GM23338 (cell line): ENCODE data around the gene RGP1. TPM values are rescaled to one million over a fixed set of nuclear protein-coding genes. Genes with fewer than 3 reads are reported as not detected.

Experiments
- ATAC-seq: fragments of 200-7000 bp; cut with Tn5 transposase; 3 replicates; pipeline ENCODE4 v1.9.1; 2020
- DNase-seq: peaks from one replicate; pipeline ENCODE4 v3.0.0-alpha.2; 2015; ENCODE audit warnings: low spot score
- H2AFZ ChIP-seq: fragments of 200-600 bp; sonication (generic); 2 replicates; pipeline ENCODE4 v1.8.0; 2016; ENCODE audit warnings: antibody characterized with exemption, mild to moderate bottlenecking, moderate library complexity
- H3F3A ChIP-seq: fragments of 200-600 bp; sonication (generic); replicated peaks from 2 replicates; pipeline ENCODE4 v1.8.0; 2017; ENCODE audit warnings: antibody characterized with exemption, mixed run types, low read depth
- H3K27ac ChIP-seq: fragments of 200-600 bp; sonication (generic); 2 replicates; pipeline ENCODE4 v1.6.1; 2016; ENCODE audit warnings: low read depth
- H3K27me3 ChIP-seq: fragments of 200-600 bp; sonication (generic); 2 replicates; pipeline ENCODE4 v1.8.0; 2016; ENCODE audit warnings: mild to moderate bottlenecking, mixed run types, moderate library complexity; ENCODE audit not compliant: insufficient read depth
- H3K36me3 ChIP-seq: fragments of 200-600 bp; sonication (generic); 2 replicates; pipeline ENCODE4 v1.8.0; 2016; ENCODE audit warnings: mild to moderate bottlenecking; ENCODE audit not compliant: insufficient read depth
- H3K4me1 ChIP-seq: fragments of 200-600 bp; sonication (generic); 2 replicates; pipeline ENCODE4 v1.8.0; 2016; ENCODE audit warnings: mild to moderate bottlenecking, moderate library complexity; ENCODE audit not compliant: insufficient read depth
- H3K4me2 ChIP-seq: fragments of 200-600 bp; sonication (generic); 2 replicates; pipeline ENCODE4 v1.7.1; 2017; ENCODE audit warnings: mixed run types
- H3K4me3 ChIP-seq: fragments of 200-600 bp; sonication (generic); 2 replicates; pipeline ENCODE4 v1.6.1; 2016; ENCODE audit warnings: mixed run types
- H3K79me2 ChIP-seq: fragments of 200-600 bp; sonication (generic); replicated peaks from 2 replicates; pipeline ENCODE4 v1.8.0; 2017; ENCODE audit warnings: mild to moderate bottlenecking; ENCODE audit not compliant: insufficient read depth
- H3K9me2 ChIP-seq: fragments of 200-600 bp; sonication (generic); 2 replicates; pipeline ENCODE4 v1.8.0; 2017; ENCODE audit not compliant: insufficient read depth
- H4K20me1 ChIP-seq: fragments of 200-600 bp; sonication (generic); replicated peaks from 2 replicates; pipeline ENCODE4 v1.8.0; 2017; ENCODE audit warnings: mild to moderate bottlenecking; ENCODE audit not compliant: insufficient read depth
- H3K27ac Mint-ChIP-seq: 2 replicates; pipeline ENCODE4 v1.8.0; 2020; ENCODE audit warnings: inconsistent platforms, mild to moderate bottlenecking, moderate library complexity, mixed read lengths
- H3K27me3 Mint-ChIP-seq: 3 replicates; pipeline ENCODE4 v1.8.0; 2022; ENCODE audit warnings: low read depth, mild to moderate bottlenecking, moderate library complexity, mixed read lengths, inconsistent platforms; ENCODE audit not compliant: insufficient read depth, poor library complexity
- H3K36me3 Mint-ChIP-seq: 3 replicates; pipeline ENCODE4 v1.8.0; 2021; ENCODE audit warnings: low read depth, mild to moderate bottlenecking, inconsistent platforms, moderate library complexity, mixed read lengths
- H3K4me1 Mint-ChIP-seq: 3 replicates; pipeline ENCODE4 v1.8.0; 2020; ENCODE audit warnings: mild to moderate bottlenecking, inconsistent platforms, mixed read lengths
- H3K4me3 Mint-ChIP-seq: 3 replicates; pipeline ENCODE4 v1.8.0; 2021; ENCODE audit warnings: moderate library complexity, mild to moderate bottlenecking, inconsistent platforms, mixed read lengths
- H3K9me3 Mint-ChIP-seq: 3 replicates; pipeline ENCODE4 v1.8.0; 2020; ENCODE audit warnings: moderate library complexity, mild to moderate bottlenecking, inconsistent platforms, mixed read lengths
- CREB1 ChIP-seq: fragments of 250-450 bp; sonication (Bioruptor Pico); IDR thresholded peaks from 2 replicates; pipeline ENCODE4 v1.5.0; 2020; ENCODE audit warnings: low read depth, mild to moderate bottlenecking, moderate library complexity
- EZH2 ChIP-seq: fragments of 200-600 bp; sonication (generic); IDR thresholded peaks from one replicate; pipeline ENCODE4 v1.8.0; 2017; ENCODE audit warnings: antibody characterized with exemption, mild to moderate bottlenecking, low read depth; ENCODE audit not compliant: unreplicated experiment
- EZH2phosphoT487 ChIP-seq: fragments of 200-600 bp; sonication (generic); IDR thresholded peaks from one replicate; pipeline ENCODE4 v1.8.1; 2018; ENCODE audit warnings: antibody characterized with exemption; ENCODE audit not compliant: unreplicated experiment
- JUNB ChIP-seq: IDR thresholded peaks from one replicate; pipeline ENCODE4 v1.6.1; 2016; ENCODE audit warnings: antibody characterized with exemption; ENCODE audit not compliant: unreplicated experiment
- NANOG ChIP-seq: IDR thresholded peaks from 2 replicates; pipeline ENCODE4 v1.6.1; 2016; ENCODE audit warnings: antibody characterized with exemption, borderline replicate concordance
- POLR2AphosphoS5 ChIP-seq: IDR thresholded peaks from 2 replicates; pipeline ENCODE4 v1.6.1; 2016; ENCODE audit warnings: antibody characterized with exemption, low read depth
- REST ChIP-seq: IDR thresholded peaks from one replicate; pipeline ENCODE4 v1.6.1; 2018; ENCODE audit warnings: antibody characterized with exemption; ENCODE audit not compliant: unreplicated experiment
- STAT1 ChIP-seq: IDR thresholded peaks from one replicate; pipeline ENCODE4 v1.6.1; 2016; ENCODE audit warnings: antibody characterized with exemption; ENCODE audit not compliant: unreplicated experiment
- ZNF114 ChIP-seq: fragments of 250-450 bp; sonication (Bioruptor Pico); IDR thresholded peaks from 2 replicates; pipeline ENCODE4 v1.5.0; 2020; ENCODE audit warnings: mild to moderate bottlenecking, moderate library complexity
- ZNF331 ChIP-seq: fragments of 250-450 bp; sonication (Bioruptor Pico); IDR thresholded peaks from 2 replicates; pipeline ENCODE4 v1.5.0; 2020; ENCODE audit warnings: low read depth, mild to moderate bottlenecking, moderate library complexity
- polyA plus RNA-seq: library from polyadenylated mRNA; unstranded; fragments of >200 nt; fragmentation: Nextera tagmentation; extraction: Ambion mirVana; gene quantifications from 2 replicates; pipeline ENCODE4 v1.2.1, GENCODE V29; 2016
- total RNA-seq: library from RNA; depleted of rRNA; stranded (reverse); fragments of >200 nt; shearing (Covaris generic); gene quantifications from 2 replicates; pipeline ENCODE4 v1.2.3, GENCODE V29; 2014
- TF ChIP-seq, protein P1 (sequence below): IDR thresholded peaks from 2 replicates; pipeline ENCODE4 v1.6.1; 2016; ENCODE audit warnings: antibody characterized with exemption
- TF ChIP-seq, protein P2 (sequence below), 2 experiments: fragments of 200-600 bp in 1 of 2; sonication (generic) in 1 of 2; conservative IDR thresholded peaks; 2 replicates each; pipeline versions ENCODE4 v1.5.1 to v1.6.1; 2016 to 2017; ENCODE audit warnings: antibody characterized with exemption in 2 of 2, low read depth in 2 of 2, mild to moderate bottlenecking in 2 of 2, moderate library complexity in 1 of 2
- TF ChIP-seq, protein P3 (sequence below): fragments of 250-450 bp; sonication (Bioruptor Pico); IDR thresholded peaks from 2 replicates; pipeline ENCODE4 v1.5.0; 2020; ENCODE audit warnings: mild to moderate bottlenecking, moderate library complexity

Gene RGP1
- total and polyA plus RNA-seq, 2 experiments from 2014 or later: 2.8 to 16.0 TPM

DNA sequence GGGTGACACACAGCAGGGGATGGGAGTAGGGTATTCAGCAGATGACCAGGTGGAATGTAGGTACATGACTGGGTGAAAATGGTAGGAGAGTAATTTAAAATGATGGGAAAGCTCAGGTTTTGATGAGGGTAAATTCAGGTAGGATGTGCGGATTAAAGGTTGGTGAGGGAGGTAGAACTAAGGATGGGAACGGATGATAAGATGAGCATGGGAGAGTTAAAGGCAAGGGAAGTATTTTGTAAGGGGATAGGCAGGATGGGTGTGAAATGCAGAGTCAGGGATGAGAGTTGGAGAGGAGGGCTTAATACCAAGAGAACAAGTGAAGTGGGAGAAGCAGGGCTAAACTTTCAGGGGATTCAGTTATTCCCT is 18.6 kb upstream of the RGP1 start:
- Mint-ChIP-seq H3K4me1 (peaks cover 13% of the 10 kb centered on the region), H3K36me3 (peaks cover 17% of the 10 kb centered on the region), H3K9me3 (no peaks in the 10 kb centered on the region; the same call in 2 of the 3 replicates), H3K4me3 (no peak overlapping the region; the same call in 1 of the 3 replicates), H3K27me3 (peaks cover 8% of the 10 kb centered on the region), H3K27ac (peak overlapping the region; percentile 42; the same call in 1 of the 2 replicates)
- peaks cover 10% of the 10 kb centered on the region; the same call in 1 of the 2 replicates for H3F3A ChIP-seq
- no peaks in the 10 kb centered on the region for H3K9me2 ChIP-seq
- peaks cover 52% of the 10 kb centered on the region for H3K79me2 ChIP-seq
- H2AFZ ChIP-seq: no peak overlapping the region
- no peak overlapping the region for H3K27ac ChIP-seq
- peaks cover 9% of the 10 kb centered on the region for H3K36me3 ChIP-seq
- DNase-seq (no peak), ATAC-seq (no peak)
- H3K4me3 ChIP-seq: peak overlapping the region; percentile 91; the same call in 1 of the 2 replicates
- H4K20me1 ChIP-seq: peaks cover 15% of the 10 kb centered on the region
- no peaks in the 10 kb centered on the region for H3K27me3 ChIP-seq
- peak overlapping the region; percentile 90 for H3K4me2 ChIP-seq
- no peak for TF ChIP-seq ZNF114 (CRISPR knock-in tag)
- TF ChIP-seq STAT1: no peak
- no peak for TF ChIP-seq NANOG
- TF ChIP-seq, protein P1, sequence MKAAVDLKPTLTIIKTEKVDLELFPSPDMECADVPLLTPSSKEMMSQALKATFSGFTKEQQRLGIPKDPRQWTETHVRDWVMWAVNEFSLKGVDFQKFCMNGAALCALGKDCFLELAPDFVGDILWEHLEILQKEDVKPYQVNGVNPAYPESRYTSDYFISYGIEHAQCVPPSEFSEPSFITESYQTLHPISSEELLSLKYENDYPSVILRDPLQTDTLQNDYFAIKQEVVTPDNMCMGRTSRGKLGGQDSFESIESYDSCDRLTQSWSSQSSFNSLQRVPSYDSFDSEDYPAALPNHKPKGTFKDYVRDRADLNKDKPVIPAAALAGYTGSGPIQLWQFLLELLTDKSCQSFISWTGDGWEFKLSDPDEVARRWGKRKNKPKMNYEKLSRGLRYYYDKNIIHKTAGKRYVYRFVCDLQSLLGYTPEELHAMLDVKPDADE: no peak
- TF ChIP-seq EZH2phosphoT487: no peak
- no peak for TF ChIP-seq JUNB
- TF ChIP-seq, protein P2, sequence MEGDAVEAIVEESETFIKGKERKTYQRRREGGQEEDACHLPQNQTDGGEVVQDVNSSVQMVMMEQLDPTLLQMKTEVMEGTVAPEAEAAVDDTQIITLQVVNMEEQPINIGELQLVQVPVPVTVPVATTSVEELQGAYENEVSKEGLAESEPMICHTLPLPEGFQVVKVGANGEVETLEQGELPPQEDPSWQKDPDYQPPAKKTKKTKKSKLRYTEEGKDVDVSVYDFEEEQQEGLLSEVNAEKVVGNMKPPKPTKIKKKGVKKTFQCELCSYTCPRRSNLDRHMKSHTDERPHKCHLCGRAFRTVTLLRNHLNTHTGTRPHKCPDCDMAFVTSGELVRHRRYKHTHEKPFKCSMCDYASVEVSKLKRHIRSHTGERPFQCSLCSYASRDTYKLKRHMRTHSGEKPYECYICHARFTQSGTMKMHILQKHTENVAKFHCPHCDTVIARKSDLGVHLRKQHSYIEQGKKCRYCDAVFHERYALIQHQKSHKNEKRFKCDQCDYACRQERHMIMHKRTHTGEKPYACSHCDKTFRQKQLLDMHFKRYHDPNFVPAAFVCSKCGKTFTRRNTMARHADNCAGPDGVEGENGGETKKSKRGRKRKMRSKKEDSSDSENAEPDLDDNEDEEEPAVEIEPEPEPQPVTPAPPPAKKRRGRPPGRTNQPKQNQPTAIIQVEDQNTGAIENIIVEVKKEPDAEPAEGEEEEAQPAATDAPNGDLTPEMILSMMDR (conservative IDR thresholded peaks at IDR 0.05; ENCODE audit: low read depth in 2 of 2): no peak
- TF ChIP-seq REST: no peak
- TF ChIP-seq CREB1 (CRISPR knock-in tag): no peak
- TF ChIP-seq EZH2: no peak
- TF ChIP-seq ZNF331 (CRISPR knock-in tag): no peak
- TF ChIP-seq, protein P3, sequence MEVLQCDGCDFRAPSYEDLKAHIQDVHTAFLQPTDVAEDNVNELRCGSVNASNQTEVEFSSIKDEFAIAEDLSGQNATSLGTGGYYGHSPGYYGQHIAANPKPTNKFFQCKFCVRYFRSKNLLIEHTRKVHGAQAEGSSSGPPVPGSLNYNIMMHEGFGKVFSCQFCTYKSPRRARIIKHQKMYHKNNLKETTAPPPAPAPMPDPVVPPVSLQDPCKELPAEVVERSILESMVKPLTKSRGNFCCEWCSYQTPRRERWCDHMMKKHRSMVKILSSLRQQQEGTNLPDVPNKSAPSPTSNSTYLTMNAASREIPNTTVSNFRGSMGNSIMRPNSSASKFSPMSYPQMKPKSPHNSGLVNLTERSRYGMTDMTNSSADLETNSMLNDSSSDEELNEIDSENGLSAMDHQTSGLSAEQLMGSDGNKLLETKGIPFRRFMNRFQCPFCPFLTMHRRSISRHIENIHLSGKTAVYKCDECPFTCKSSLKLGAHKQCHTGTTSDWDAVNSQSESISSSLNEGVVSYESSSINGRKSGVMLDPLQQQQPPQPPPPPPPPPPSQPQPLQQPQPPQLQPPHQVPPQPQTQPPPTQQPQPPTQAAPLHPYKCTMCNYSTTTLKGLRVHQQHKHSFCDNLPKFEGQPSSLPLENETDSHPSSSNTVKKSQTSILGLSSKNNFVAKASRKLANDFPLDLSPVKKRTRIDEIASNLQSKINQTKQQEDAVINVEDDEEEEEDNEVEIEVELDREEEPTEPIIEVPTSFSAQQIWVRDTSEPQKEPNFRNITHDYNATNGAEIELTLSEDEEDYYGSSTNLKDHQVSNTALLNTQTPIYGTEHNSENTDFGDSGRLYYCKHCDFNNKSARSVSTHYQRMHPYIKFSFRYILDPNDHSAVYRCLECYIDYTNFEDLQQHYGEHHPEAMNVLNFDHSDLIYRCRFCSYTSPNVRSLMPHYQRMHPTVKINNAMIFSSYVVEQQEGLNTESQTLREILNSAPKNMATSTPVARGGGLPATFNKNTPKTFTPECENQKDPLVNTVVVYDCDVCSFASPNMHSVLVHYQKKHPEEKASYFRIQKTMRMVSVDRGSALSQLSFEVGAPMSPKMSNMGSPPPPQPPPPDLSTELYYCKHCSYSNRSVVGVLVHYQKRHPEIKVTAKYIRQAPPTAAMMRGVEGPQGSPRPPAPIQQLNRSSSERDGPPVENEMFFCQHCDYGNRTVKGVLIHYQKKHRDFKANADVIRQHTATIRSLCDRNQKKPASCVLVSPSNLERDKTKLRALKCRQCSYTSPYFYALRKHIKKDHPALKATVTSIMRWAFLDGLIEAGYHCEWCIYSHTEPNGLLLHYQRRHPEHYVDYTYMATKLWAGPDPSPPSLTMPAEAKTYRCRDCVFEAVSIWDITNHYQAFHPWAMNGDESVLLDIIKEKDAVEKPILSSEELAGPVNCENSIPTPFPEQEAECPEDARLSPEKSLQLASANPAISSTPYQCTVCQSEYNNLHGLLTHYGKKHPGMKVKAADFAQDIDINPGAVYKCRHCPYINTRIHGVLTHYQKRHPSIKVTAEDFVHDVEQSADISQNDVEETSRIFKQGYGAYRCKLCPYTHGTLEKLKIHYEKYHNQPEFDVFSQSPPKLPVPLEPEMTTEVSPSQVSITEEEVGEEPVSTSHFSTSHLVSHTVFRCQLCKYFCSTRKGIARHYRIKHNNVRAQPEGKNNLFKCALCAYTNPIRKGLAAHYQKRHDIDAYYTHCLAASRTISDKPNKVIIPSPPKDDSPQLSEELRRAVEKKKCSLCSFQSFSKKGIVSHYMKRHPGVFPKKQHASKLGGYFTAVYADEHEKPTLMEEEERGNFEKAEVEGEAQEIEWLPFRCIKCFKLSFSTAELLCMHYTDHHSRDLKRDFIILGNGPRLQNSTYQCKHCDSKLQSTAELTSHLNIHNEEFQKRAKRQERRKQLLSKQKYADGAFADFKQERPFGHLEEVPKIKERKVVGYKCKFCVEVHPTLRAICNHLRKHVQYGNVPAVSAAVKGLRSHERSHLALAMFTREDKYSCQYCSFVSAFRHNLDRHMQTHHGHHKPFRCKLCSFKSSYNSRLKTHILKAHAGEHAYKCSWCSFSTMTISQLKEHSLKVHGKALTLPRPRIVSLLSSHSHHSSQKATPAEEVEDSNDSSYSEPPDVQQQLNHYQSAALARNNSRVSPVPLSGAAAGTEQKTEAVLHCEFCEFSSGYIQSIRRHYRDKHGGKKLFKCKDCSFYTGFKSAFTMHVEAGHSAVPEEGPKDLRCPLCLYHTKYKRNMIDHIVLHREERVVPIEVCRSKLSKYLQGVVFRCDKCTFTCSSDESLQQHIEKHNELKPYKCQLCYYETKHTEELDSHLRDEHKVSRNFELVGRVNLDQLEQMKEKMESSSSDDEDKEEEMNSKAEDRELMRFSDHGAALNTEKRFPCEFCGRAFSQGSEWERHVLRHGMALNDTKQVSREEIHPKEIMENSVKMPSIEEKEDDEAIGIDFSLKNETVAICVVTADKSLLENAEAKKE (CRISPR knock-in tag): no peak
- no peak for TF ChIP-seq POLR2AphosphoS5
- peaks cover 41% of the 10 kb centered on the region for H3K4me1 ChIP-seq
